GM23338 (cell line): ENCODE data around the gene AWAT1. TPM values are rescaled to one million over a fixed set of nuclear protein-coding genes. Genes with fewer than 3 reads are reported as not detected.

Experiments used
- ATAC-seq: fragments of 200-7000 bp; cut with Tn5 transposase; 3 replicates; pipeline ENCODE4 v1.9.1; 2020
- DNase-seq: peaks from one replicate; pipeline ENCODE4 v3.0.0-alpha.2; 2015; ENCODE audit warnings: low spot score
- H2AFZ ChIP-seq: fragments of 200-600 bp; sonication (generic); 2 replicates; pipeline ENCODE4 v1.8.0; 2016; ENCODE audit warnings: antibody characterized with exemption, mild to moderate bottlenecking, moderate library complexity
- H3F3A ChIP-seq: fragments of 200-600 bp; sonication (generic); replicated peaks from 2 replicates; pipeline ENCODE4 v1.8.0; 2017; ENCODE audit warnings: antibody characterized with exemption, mixed run types, low read depth
- H3K27ac ChIP-seq: fragments of 200-600 bp; sonication (generic); 2 replicates; pipeline ENCODE4 v1.6.1; 2016; ENCODE audit warnings: low read depth
- H3K27me3 ChIP-seq: fragments of 200-600 bp; sonication (generic); 2 replicates; pipeline ENCODE4 v1.8.0; 2016; ENCODE audit warnings: mild to moderate bottlenecking, mixed run types, moderate library complexity; ENCODE audit not compliant: insufficient read depth
- H3K36me3 ChIP-seq: fragments of 200-600 bp; sonication (generic); 2 replicates; pipeline ENCODE4 v1.8.0; 2016; ENCODE audit warnings: mild to moderate bottlenecking; ENCODE audit not compliant: insufficient read depth
- H3K4me1 ChIP-seq: fragments of 200-600 bp; sonication (generic); 2 replicates; pipeline ENCODE4 v1.8.0; 2016; ENCODE audit warnings: mild to moderate bottlenecking, moderate library complexity; ENCODE audit not compliant: insufficient read depth
- H3K4me2 ChIP-seq: fragments of 200-600 bp; sonication (generic); 2 replicates; pipeline ENCODE4 v1.7.1; 2017; ENCODE audit warnings: mixed run types
- H3K4me3 ChIP-seq: fragments of 200-600 bp; sonication (generic); 2 replicates; pipeline ENCODE4 v1.6.1; 2016; ENCODE audit warnings: mixed run types
- H3K79me2 ChIP-seq: fragments of 200-600 bp; sonication (generic); replicated peaks from 2 replicates; pipeline ENCODE4 v1.8.0; 2017; ENCODE audit warnings: mild to moderate bottlenecking; ENCODE audit not compliant: insufficient read depth
- H3K9me2 ChIP-seq: fragments of 200-600 bp; sonication (generic); 2 replicates; pipeline ENCODE4 v1.8.0; 2017; ENCODE audit not compliant: insufficient read depth
- H4K20me1 ChIP-seq: fragments of 200-600 bp; sonication (generic); replicated peaks from 2 replicates; pipeline ENCODE4 v1.8.0; 2017; ENCODE audit warnings: mild to moderate bottlenecking; ENCODE audit not compliant: insufficient read depth
- H3K27ac Mint-ChIP-seq: 2 replicates; pipeline ENCODE4 v1.8.0; 2020; ENCODE audit warnings: inconsistent platforms, mild to moderate bottlenecking, moderate library complexity, mixed read lengths
- H3K27me3 Mint-ChIP-seq: 3 replicates; pipeline ENCODE4 v1.8.0; 2022; ENCODE audit warnings: low read depth, mild to moderate bottlenecking, moderate library complexity, mixed read lengths, inconsistent platforms; ENCODE audit not compliant: insufficient read depth, poor library complexity
- H3K36me3 Mint-ChIP-seq: 3 replicates; pipeline ENCODE4 v1.8.0; 2021; ENCODE audit warnings: low read depth, mild to moderate bottlenecking, inconsistent platforms, moderate library complexity, mixed read lengths
- H3K4me1 Mint-ChIP-seq: 3 replicates; pipeline ENCODE4 v1.8.0; 2020; ENCODE audit warnings: mild to moderate bottlenecking, inconsistent platforms, mixed read lengths
- H3K4me3 Mint-ChIP-seq: 3 replicates; pipeline ENCODE4 v1.8.0; 2021; ENCODE audit warnings: moderate library complexity, mild to moderate bottlenecking, inconsistent platforms, mixed read lengths
- H3K9me3 Mint-ChIP-seq: 3 replicates; pipeline ENCODE4 v1.8.0; 2020; ENCODE audit warnings: moderate library complexity, mild to moderate bottlenecking, inconsistent platforms, mixed read lengths
- CTCF ChIP-seq, 2 experiments: fragments of 200-600 bp in 1 of 2; sonication (generic) in 1 of 2; conservative IDR thresholded peaks; 2 replicates each; pipeline versions ENCODE4 v1.5.1 to v1.6.1; 2016 to 2017; ENCODE audit warnings: antibody characterized with exemption in 2 of 2, low read depth in 2 of 2, mild to moderate bottlenecking in 2 of 2, moderate library complexity in 1 of 2
- EZH2 ChIP-seq: fragments of 200-600 bp; sonication (generic); IDR thresholded peaks from one replicate; pipeline ENCODE4 v1.8.0; 2017; ENCODE audit warnings: antibody characterized with exemption, mild to moderate bottlenecking, low read depth; ENCODE audit not compliant: unreplicated experiment
- NANOG ChIP-seq: IDR thresholded peaks from 2 replicates; pipeline ENCODE4 v1.6.1; 2016; ENCODE audit warnings: antibody characterized with exemption, borderline replicate concordance
- polyA plus RNA-seq: library from polyadenylated mRNA; unstranded; fragments of >200 nt; fragmentation: Nextera tagmentation; extraction: Ambion mirVana; gene quantifications from 2 replicates; pipeline ENCODE4 v1.2.1, GENCODE V29; 2016
- total RNA-seq: library from RNA; depleted of rRNA; stranded (reverse); fragments of >200 nt; shearing (Covaris generic); gene quantifications from 2 replicates; pipeline ENCODE4 v1.2.3, GENCODE V29; 2014
- TF ChIP-seq, protein P1 (sequence below): IDR thresholded peaks from one replicate; pipeline ENCODE4 v1.6.1; 2018; ENCODE audit warnings: antibody characterized with exemption; ENCODE audit not compliant: unreplicated experiment

The AWAT1 gene
- total and polyA plus RNA-seq, 2 experiments from 2014 or later, result not detected

- ATAC-seq (peak; percentile 99), DNase-seq (peak; percentile 75)
- H3K9me2 ChIP-seq, result no peaks in the 10 kb centered on the region
- H3K9me3 Mint-ChIP-seq, result no peaks in the 10 kb centered on the region
- no peaks in the 10 kb centered on the region for H3K36me3 ChIP-seq
- H3K4me1 Mint-ChIP-seq, result peaks cover 8% of the 10 kb centered on the region
- H4K20me1 ChIP-seq, result no peaks in the 10 kb centered on the region
- H3K79me2 ChIP-seq, result no peaks in the 10 kb centered on the region
- peaks cover 2% of the 10 kb centered on the region for H3K27me3 Mint-ChIP-seq
- no peaks in the 10 kb centered on the region for H3K36me3 Mint-ChIP-seq
- H3K4me3 Mint-ChIP-seq, result no peak overlapping the region
- H3K27ac Mint-ChIP-seq, result no peak overlapping the region
- no peaks in the 10 kb centered on the region for H3F3A ChIP-seq
- no peak for TF ChIP-seq EZH2
- TF ChIP-seq CTCF (conservative IDR thresholded peaks at IDR 0.05; ENCODE audit: low read depth in 2 of 2), result peak; percentile 61 to 76
- no peaks in the 10 kb centered on the region for H3K27me3 ChIP-seq
- H3K4me2 ChIP-seq, result no peak overlapping the region
- no peak overlapping the region for H3K27ac ChIP-seq
- H2AFZ ChIP-seq, result no peak overlapping the region
- H3K4me3 ChIP-seq, result no peak overlapping the region
- H3K4me1 ChIP-seq, result no peaks in the 10 kb centered on the region
These were observed 28.6 kb downstream of the AWAT1 start for GRCh38 chrX:70262952-70263567.

DNA sequence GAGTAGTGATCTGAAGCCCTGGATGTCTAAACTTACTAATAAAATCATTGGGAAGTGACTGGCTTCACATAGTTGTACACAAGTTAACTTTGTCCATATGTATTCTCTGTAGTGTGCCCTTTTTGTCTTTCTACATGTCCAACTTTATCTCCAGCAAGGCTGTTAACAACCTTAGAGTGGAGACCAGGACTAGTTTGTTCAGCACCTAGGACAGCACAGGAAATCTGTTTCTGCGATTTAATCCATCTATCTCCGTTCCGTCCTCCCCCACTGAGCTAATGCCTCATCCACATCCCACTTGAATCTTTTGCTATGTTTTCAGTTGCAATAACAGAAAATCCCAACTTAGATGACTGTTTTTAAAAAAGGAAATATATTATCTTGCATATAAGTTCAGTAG lies 30.3 kb downstream of the AWAT1 start:
- H3K27ac ChIP-seq, result no peak overlapping the region
- H3K27me3 Mint-ChIP-seq, result peaks cover 2% of the 10 kb centered on the region
- peaks cover 8% of the 10 kb centered on the region for H3K4me1 Mint-ChIP-seq
- H3K79me2 ChIP-seq, result no peaks in the 10 kb centered on the region
- H2AFZ ChIP-seq, result no peak overlapping the region
- no peaks in the 10 kb centered on the region for H3K36me3 ChIP-seq
- no peak overlapping the region for H3K4me3 ChIP-seq
- H3K4me3 Mint-ChIP-seq, result no peak overlapping the region
- no peaks in the 10 kb centered on the region for H4K20me1 ChIP-seq
- H3K4me1 ChIP-seq, result no peaks in the 10 kb centered on the region
- H3K36me3 Mint-ChIP-seq, result no peaks in the 10 kb centered on the region
- no peaks in the 10 kb centered on the region for H3K9me2 ChIP-seq
- H3K4me2 ChIP-seq, result no peak overlapping the region
- H3F3A ChIP-seq, result no peaks in the 10 kb centered on the region
- peak; percentile 21 for DNase-seq
- H3K27me3 ChIP-seq, result no peaks in the 10 kb centered on the region
- no peak overlapping the region for H3K27ac Mint-ChIP-seq
- H3K9me3 Mint-ChIP-seq, result no peaks in the 10 kb centered on the region
- TF ChIP-seq, protein P1, sequence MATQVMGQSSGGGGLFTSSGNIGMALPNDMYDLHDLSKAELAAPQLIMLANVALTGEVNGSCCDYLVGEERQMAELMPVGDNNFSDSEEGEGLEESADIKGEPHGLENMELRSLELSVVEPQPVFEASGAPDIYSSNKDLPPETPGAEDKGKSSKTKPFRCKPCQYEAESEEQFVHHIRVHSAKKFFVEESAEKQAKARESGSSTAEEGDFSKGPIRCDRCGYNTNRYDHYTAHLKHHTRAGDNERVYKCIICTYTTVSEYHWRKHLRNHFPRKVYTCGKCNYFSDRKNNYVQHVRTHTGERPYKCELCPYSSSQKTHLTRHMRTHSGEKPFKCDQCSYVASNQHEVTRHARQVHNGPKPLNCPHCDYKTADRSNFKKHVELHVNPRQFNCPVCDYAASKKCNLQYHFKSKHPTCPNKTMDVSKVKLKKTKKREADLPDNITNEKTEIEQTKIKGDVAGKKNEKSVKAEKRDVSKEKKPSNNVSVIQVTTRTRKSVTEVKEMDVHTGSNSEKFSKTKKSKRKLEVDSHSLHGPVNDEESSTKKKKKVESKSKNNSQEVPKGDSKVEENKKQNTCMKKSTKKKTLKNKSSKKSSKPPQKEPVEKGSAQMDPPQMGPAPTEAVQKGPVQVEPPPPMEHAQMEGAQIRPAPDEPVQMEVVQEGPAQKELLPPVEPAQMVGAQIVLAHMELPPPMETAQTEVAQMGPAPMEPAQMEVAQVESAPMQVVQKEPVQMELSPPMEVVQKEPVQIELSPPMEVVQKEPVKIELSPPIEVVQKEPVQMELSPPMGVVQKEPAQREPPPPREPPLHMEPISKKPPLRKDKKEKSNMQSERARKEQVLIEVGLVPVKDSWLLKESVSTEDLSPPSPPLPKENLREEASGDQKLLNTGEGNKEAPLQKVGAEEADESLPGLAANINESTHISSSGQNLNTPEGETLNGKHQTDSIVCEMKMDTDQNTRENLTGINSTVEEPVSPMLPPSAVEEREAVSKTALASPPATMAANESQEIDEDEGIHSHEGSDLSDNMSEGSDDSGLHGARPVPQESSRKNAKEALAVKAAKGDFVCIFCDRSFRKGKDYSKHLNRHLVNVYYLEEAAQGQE, result peak; percentile 70
- TF ChIP-seq NANOG, result no peak
- ATAC-seq, result no peak
